Spleen (tissue), 7 donors: ENCODE measurements around the gene ITPK1.

ENCODE experiments used
- POLR2AphosphoS5 ChIP-seq, 3 donors: sonication (generic); formaldehyde crosslinking; IDR thresholded peaks; one replicate each; pipeline ENCODE4 v1.5.1; 2017; ENCODE audit warnings: antibody characterized with exemption in 3 of 3
- TF ChIP-seq, protein P1 (sequence below), 11 experiments: fragments of 200-600 bp in 7 of 11; fragments of 450-650 bp in 4 of 11; sonication (generic) in 4 of 11; IDR thresholded peaks in 8 of 11; conservative IDR thresholded peaks in 3 of 11; 1 replicate in 7 of 11; 2 replicates in 4 of 11; pipeline versions ENCODE4 v1.4.0 to v1.8.0; 2016 to 2021; ENCODE audit warnings: antibody characterized with exemption in 11 of 11, inconsistent platforms in 4 of 11, mild to moderate bottlenecking in 1 of 11
- donor health status: DM: no; HTN: no; CAD: no; lungs with moderate emphysema.
- donor health status: DM: no; HTN: no; CAD: no.
- donor health status: DM: no; HTN: no; CAD: no.

DNA sequence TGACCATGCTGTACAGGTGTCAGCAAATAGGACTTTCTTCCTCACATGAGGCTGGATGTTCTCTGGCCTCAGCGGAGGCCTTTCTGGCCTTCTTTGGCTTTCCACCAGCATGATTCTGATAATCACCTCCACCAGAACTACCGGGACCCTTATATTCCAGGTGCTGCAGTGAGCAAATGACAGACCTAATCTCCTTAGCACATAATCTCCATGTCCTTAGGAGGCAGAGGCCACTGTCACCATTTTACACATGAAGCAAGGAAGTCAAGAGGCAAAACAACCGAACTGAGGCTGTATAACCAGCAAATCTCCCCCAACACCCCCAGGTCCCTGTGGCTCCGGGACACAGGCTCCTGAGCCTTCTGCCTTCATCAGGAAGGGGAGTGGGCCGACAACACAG, 91.2 kb downstream of the ITPK1 start:
- TF ChIP-seq, protein P1, sequence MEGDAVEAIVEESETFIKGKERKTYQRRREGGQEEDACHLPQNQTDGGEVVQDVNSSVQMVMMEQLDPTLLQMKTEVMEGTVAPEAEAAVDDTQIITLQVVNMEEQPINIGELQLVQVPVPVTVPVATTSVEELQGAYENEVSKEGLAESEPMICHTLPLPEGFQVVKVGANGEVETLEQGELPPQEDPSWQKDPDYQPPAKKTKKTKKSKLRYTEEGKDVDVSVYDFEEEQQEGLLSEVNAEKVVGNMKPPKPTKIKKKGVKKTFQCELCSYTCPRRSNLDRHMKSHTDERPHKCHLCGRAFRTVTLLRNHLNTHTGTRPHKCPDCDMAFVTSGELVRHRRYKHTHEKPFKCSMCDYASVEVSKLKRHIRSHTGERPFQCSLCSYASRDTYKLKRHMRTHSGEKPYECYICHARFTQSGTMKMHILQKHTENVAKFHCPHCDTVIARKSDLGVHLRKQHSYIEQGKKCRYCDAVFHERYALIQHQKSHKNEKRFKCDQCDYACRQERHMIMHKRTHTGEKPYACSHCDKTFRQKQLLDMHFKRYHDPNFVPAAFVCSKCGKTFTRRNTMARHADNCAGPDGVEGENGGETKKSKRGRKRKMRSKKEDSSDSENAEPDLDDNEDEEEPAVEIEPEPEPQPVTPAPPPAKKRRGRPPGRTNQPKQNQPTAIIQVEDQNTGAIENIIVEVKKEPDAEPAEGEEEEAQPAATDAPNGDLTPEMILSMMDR (IDR thresholded peaks at IDR 0.05 in 8 of 11, conservative IDR thresholded peaks at IDR 0.05 in 3 of 11) = no peak
- TF ChIP-seq POLR2AphosphoS5 (IDR thresholded peaks at IDR 0.05) = no peak
